Muscle of arm (tissue), 12 donors: ENCODE data around the gene MANEA. TPM values are rescaled to one million over a fixed set of nuclear protein-coding genes. Genes with fewer than 3 reads are reported as not detected.
"Not testable (repeated sequence)": the region's sequence is repeated elsewhere in the genome, so short reads cannot be mapped to it uniquely, and the experiment has no call there.

ENCODE experiments used
- DNase-seq: peaks from one replicate; pipeline ENCODE4 v3.0.0-alpha.2; 2013
- polyA plus RNA-seq, 12 donors: library from polyadenylated mRNA; unstranded; fragments of 120-200 nt; gene quantifications; one replicate each; pipeline ENCODE4 v1.2.1, GENCODE V29; 2013; ENCODE audit not compliant: insufficient read length in 12 of 12

Gene MANEA
- polyA plus RNA-seq, 12 donors = 8.1 to 17.0 (median 14.1) TPM; not detected in 1

DNA sequence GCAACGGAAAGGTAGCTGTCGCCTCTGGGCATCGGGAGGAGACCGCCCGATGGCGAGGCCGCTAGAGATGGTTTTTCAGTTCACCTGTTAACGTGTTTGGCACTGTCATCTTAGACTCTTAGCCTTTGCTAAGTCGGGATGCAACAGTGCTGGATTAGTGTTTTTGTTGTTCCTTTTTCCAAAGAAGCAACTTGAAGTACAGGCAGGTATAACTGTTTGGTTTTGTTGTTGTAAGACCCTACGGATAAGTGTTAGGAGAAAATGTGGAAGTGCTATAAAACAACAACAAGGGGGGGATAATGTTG is 723 bp downstream of the MANEA start:
- DNase-seq = no peak

- DNase-seq = no peak
Measured at GRCh38 chr6:95581073-95581472, 3.7 kb downstream of the MANEA start.

DNA sequence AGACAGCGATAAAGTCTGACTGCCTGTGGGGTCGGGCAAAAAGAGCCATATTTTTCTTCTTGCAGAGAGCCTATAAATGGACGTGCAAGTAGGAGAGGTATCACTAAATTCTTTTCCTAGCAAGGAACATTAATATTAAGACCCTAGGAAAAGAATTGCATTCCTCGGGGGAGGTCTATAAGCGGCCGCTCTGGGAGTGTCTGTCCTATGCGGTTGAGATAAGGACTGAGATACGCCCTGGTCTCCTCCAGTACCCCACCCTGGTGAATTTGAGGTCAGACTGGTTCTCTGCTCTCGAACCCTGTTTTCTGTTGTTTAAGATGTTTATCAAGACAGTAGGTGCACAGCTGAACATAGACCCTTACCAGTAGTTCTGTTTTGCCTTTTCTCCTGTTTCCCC is 6.9 kb downstream of the MANEA start:
- DNase-seq = not testable (repeated sequence)

- no peak for DNase-seq
Measured at GRCh38 chr6:95587989-95588388, 10.7 kb downstream of the MANEA start.

DNA sequence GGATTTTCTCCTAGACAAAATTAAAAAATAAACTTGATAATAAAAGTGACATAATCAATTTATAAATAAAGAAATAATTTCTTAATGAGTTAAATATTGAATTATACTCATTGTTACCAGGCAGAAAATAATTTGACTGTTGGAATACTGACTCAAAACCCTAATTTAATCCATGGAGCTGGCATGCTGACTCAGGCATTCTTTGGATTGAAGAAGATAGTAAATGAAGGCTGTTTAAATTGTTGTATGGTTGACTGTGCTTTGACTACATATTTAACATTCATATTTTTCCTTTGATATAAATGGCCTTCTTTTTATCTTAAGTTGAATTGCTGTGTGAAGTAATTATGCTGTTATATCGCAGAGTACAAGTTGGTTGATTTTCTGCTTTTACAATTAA is 11.7 kb downstream of the MANEA start:
- DNase-seq = no peak

- DNase-seq = no peak
Measured at GRCh38 chr6:95589826-95590570, 12.7 kb downstream of the MANEA start.

- DNase-seq = no peak
Measured at GRCh38 chr6:95593025-95593424, 15.7 kb downstream of the MANEA start.

DNA sequence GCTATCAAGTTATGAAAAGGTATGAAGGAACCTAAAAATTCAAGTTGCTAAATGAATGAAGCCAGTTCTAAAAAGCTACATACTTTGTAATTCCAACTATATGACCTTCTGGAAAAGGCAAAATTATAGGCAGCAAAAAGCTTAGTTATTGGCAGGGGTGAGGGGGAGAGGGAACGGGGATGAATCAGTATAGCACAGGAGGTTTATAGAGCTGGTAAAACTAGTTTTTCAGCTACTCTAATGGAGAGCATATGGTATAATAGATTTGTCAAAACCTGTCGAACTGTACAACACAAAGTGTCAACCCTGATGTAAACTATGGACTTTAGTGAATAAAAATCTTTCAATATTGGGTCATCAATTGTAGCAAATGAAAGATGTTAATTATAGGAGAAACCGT is 18.7 kb downstream of the MANEA start:
- no peak for DNase-seq

- DNase-seq = no peak
Measured at GRCh38 chr6:95599706-95600105, 22.4 kb downstream of the MANEA start.

- DNase-seq = no peak
Measured at GRCh38 chr6:95601133-95601532, 23.8 kb downstream of the MANEA start.

DNA sequence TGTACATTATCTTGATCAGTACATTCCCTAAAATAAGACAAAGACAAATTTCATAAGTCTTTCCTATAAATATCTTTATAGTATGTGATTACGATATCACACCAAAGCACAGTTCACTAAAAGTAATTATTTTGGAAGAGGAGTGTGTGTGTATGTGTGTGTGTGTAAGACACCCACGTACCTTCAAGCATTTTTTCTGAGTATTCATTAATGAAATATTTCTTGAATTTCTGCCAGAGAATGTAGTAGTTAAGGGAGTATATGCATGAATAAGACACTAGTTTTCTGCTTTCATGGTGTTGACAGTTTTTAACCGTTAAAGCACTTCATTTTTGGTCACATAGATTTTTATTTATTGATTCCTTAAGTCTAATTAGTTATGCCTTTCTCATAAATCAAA is 36.8 kb downstream of the MANEA start:
- DNase-seq = no peak

- no peak for DNase-seq
Measured at GRCh38 chr6:95629551-95629950, 52.2 kb downstream of the MANEA start.

DNA sequence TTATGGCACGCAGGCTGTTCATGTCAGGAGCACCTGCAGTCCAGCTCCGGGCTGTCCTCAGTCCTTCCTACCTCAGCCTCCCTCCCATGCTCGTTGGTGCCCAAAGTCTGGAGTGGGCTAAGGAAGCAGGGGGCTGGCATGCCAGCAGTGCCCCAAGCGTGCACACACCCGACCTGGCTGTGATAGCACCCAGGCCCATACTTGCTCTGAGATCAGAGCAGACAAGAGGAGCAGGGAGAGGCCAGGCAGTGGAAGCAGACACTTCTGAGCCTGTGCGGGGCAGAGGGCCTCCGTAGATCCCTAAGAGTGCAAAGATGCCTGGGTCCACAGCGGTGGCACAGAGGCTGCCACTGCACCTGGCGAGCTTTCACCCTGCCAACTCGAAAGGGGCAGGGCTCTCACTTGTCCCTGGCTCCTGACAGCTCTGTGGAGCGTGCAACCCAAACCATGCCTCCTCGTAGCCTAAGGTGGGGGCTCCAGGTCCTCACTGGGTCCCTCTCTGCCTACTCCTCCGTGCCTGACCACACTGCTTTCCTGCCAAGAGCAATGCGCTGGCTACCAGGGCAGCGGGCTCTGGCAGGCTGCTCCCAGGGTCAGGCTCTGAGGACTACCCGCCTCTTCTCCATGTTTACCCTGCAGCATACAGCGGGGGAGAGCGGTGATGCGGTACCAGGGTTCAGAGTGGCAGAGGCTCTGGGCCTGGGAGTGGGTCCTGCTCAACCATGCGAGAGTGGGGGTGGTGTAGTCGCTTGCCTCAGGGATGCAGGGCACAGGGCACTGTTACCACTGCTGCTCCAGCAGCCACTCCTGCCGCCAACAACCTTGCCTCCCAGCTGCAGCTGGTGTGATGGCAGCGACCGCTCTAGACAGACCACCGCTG is 59.5 kb downstream of the MANEA start:
- no peak for DNase-seq

DNA sequence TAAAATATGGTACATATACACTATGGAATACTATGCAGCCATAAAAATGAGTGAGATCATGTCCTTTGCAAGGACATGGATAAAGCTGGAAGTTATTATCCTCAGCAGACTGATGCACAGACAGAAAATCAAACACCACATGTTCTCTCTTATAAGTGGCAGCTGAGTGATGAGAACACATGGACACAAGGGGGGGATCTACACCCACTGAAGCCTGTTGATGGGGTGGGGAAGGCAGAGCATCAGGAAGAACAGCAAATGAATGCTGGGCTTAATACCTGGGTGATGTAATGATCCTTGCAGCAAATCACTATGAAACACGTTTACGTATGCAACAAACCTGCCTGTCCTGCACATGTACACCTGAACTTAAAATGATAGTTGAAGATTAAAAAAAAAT is 71.3 kb downstream of the MANEA start:
- no peak for DNase-seq

DNA sequence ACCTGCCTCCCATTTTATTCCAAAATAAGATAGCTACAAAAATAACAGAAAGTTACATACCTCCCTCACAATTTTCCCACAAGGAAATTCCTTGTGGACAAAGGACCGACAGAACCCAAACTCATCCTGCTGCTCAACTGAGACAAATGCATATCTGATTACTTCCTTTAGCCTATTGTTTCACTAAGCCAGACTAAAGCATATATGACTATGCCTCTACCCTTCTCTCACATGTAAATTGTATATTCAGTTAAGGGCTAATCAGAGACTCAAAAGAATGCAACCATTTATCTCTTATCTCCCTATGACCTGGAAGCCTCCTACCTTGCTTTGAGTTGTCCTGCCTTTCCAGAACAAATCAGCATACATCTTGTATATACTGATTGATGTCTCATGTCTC is 72.1 kb downstream of the MANEA start:
- no peak for DNase-seq

GRCh38 chr6:95654176-95654575 is 76.8 kb downstream of the MANEA start:
- no peak for DNase-seq

- no peak for DNase-seq
Measured at GRCh38 chr6:95658886-95659285, 81.6 kb downstream of the MANEA start.
